NCI-H128 (cell line): ENCODE measurements around the gene PRUNE1.

Experiments used
- DNase-seq: peaks from one replicate; lab custom pipeline; 2025; ENCODE audit not compliant: unreplicated experiment; lab: John Stamatoyannopoulos, UW

PRUNE1 gene

GRCh38 chr1:151049458-151049857 lies 41.2 kb downstream of the PRUNE1 start:
- no peak for DNase-seq

GRCh38 chr1:151050051-151050688 lies 41.9 kb downstream of the PRUNE1 start:
- no peak for DNase-seq

GRCh38 chr1:151051356-151052009 lies 43.2 kb downstream of the PRUNE1 start:
- DNase-seq: no peak

- DNase-seq: no peak
Observed at GRCh38 chr1:151054971-151055547, 46.8 kb downstream of the PRUNE1 start.

- no peak for DNase-seq
Observed at GRCh38 chr1:151055581-151055980, 47.3 kb downstream of the PRUNE1 start.

- DNase-seq: no peak
Observed at GRCh38 chr1:151056149-151056548, 47.9 kb downstream of the PRUNE1 start.

- DNase-seq: peak; percentile 40
Observed at GRCh38 chr1:151058692-151059091, 50.4 kb downstream of the PRUNE1 start.

GRCh38 chr1:151059109-151060006 lies 51.1 kb downstream of the PRUNE1 start, which contains the start of gene CDC42SE1:
TSS of gene CDC42SE1 (minus strand) at chr1:151059622. CDS start at chr1:151055730, 3,892 bp downstream.
- peak; percentile 78 for DNase-seq

GRCh38 chr1:151060007-151060656 lies 51.9 kb downstream of the PRUNE1 start, which contains the start of gene MLLT11:
TSS of gene MLLT11 (plus strand) at chr1:151060397. CDS start at chr1:151067225, 6,828 bp downstream.
- peak; percentile 65 for DNase-seq

- no peak for DNase-seq
Observed at GRCh38 chr1:151060657-151061421, 52.6 kb downstream of the PRUNE1 start.

- DNase-seq: no peak
Observed at GRCh38 chr1:151061704-151062103, 53.5 kb downstream of the PRUNE1 start.

GRCh38 chr1:151062741-151063371 lies 54.6 kb downstream of the PRUNE1 start:
- DNase-seq: no peak

GRCh38 chr1:151065089-151065645 lies 56.9 kb downstream of the PRUNE1 start:
- DNase-seq: no peak

GRCh38 chr1:151067185-151067584 lies 58.9 kb downstream of the PRUNE1 start:
- DNase-seq: no peak

- DNase-seq: no peak
Observed at GRCh38 chr1:151069103-151069486, 60.8 kb downstream of the PRUNE1 start.

- DNase-seq: peak; percentile 88
Observed at GRCh38 chr1:151070474-151071276, 62.4 kb downstream of the PRUNE1 start, which contains the start of gene GABPB2. TSS of gene GABPB2 (plus strand) at chr1:151070761. CDS start at chr1:151088190, 17,429 bp downstream.

- no peak for DNase-seq
Observed at GRCh38 chr1:151072224-151072623, 64.0 kb downstream of the PRUNE1 start.
